IMR-90 (cell line): Measurements from ENCODE around the gene CROCC2. TPM values are rescaled to one million over a fixed set of nuclear protein-coding genes. Genes with fewer than 3 reads are reported as not detected.

Experiments
- ATAC-seq: fragments of 200-7000 bp; cut with Tn5 transposase; 2 replicates; pipeline ENCODE4 v1.9.1; 2020; ENCODE audit warnings: low read depth, mild to moderate bottlenecking, moderate library complexity
- BruUV-seq: library from RNA; stranded (reverse); fragments of 400-500 nt; replicated peaks from 2 replicates; lab custom pipeline; 2021; lab: Mats Ljungman, UMichigan
- CTCF ChIA-PET: fragments of 300-600 bp; formaldehyde crosslinking; extraction: SDS; loops from one replicate; lab custom pipeline; 2021; ENCODE audit warnings: antibody characterized with exemption; lab: Yijun Ruan, JAX
- POLR2A ChIA-PET: fragments of 300-600 bp; sonication (Branson Sonifier 250); formaldehyde crosslinking; loops from one replicate; lab custom pipeline; 2022; ENCODE audit warnings: antibody characterized with exemption; ENCODE audit not compliant: unreplicated experiment; lab: Charles Lee
- DNase-seq: peaks from one replicate; pipeline ENCODE4 v3.0.0; 2013
- H2AFZ ChIP-seq: replicated peaks from 2 replicates; pipeline ENCODE3; 2013; ENCODE audit warnings: low read length, mild to moderate bottlenecking; ENCODE audit not compliant: poor library complexity
- H2AK5ac ChIP-seq: 2 replicates; pipeline ENCODE4 v1.6.1; 2013; ENCODE audit warnings: low read depth, low read length, inconsistent platforms
- H2AK9ac ChIP-seq: replicated peaks from 2 replicates; pipeline ENCODE3; 2013; ENCODE audit warnings: mild to moderate bottlenecking, low read depth, low read length, moderate library complexity; ENCODE audit not compliant: poor library complexity
- H2BK120ac ChIP-seq: 2 replicates; pipeline ENCODE4 v1.6.1; 2013; ENCODE audit warnings: low read depth, low read length, inconsistent platforms
- H2BK15ac ChIP-seq: 3 replicates; pipeline ENCODE4 v1.6.1; 2013; ENCODE audit warnings: low read depth, low read length, inconsistent platforms
- H2BK20ac ChIP-seq: 2 replicates; pipeline ENCODE4 v1.6.1; 2013; ENCODE audit warnings: low read depth, mild to moderate bottlenecking, inconsistent platforms, low read length, moderate library complexity
- H2BK5ac ChIP-seq: 2 replicates; pipeline ENCODE4 v1.6.1; 2013; ENCODE audit warnings: mild to moderate bottlenecking, low read depth, low read length, inconsistent platforms; ENCODE audit not compliant: poor library complexity, severe bottlenecking
- H3K14ac ChIP-seq: replicated peaks from 2 replicates; pipeline ENCODE4 v1.6.1; 2013; ENCODE audit warnings: low read depth, low read length, inconsistent platforms
- H3K18ac ChIP-seq: 2 replicates; pipeline ENCODE4 v1.6.1; 2013; ENCODE audit warnings: low read depth, low read length, control low read depth
- H3K23ac ChIP-seq: 2 replicates; pipeline ENCODE4 v1.6.1; 2013; ENCODE audit warnings: low read depth, low read length, inconsistent platforms
- H3K27ac ChIP-seq: 2 replicates; pipeline ENCODE4 v1.5.1; 2013; ENCODE audit warnings: mild to moderate bottlenecking, control low read depth, low read length; ENCODE audit not compliant: insufficient read depth
- H3K27me3 ChIP-seq: 2 replicates; pipeline ENCODE4 v1.6.1; 2013; ENCODE audit warnings: low read length; ENCODE audit not compliant: control insufficient read depth, insufficient read depth
- H3K36me3 ChIP-seq: 2 replicates; pipeline ENCODE4 v1.6.1; 2013; ENCODE audit warnings: low read length, mixed read lengths; ENCODE audit not compliant: control insufficient read depth, insufficient read depth
- H3K4ac ChIP-seq: 2 replicates; pipeline ENCODE4 v1.6.1; 2013; ENCODE audit warnings: low read depth, low read length, inconsistent platforms
- H3K4me1 ChIP-seq: 2 replicates; pipeline ENCODE4 v1.6.1; 2013; ENCODE audit warnings: low read length, mixed read lengths; ENCODE audit not compliant: control insufficient read depth, insufficient read depth
- H3K4me2 ChIP-seq: 2 replicates; pipeline ENCODE4 v1.6.1; 2013; ENCODE audit warnings: low read depth, mild to moderate bottlenecking, control low read depth, low read length, moderate library complexity
- H3K4me3 ChIP-seq: 2 replicates; pipeline ENCODE4 v1.5.1; 2013; ENCODE audit warnings: low read depth, mild to moderate bottlenecking, control low read depth, low read length, moderate library complexity; ENCODE audit not compliant: insufficient read depth
- H3K56ac ChIP-seq: 2 replicates; pipeline ENCODE4 v1.6.1; 2013; ENCODE audit warnings: low read length, inconsistent platforms; ENCODE audit not compliant: insufficient read depth; ENCODE audit errors: extremely low read depth
- H3K79me1 ChIP-seq, 2 experiments: 2 replicates each; pipeline ENCODE4 v1.6.1; 2013; ENCODE audit warnings: low read length in 2 of 2, inconsistent platforms in 1 of 2, low read depth in 1 of 2
- H3K9ac ChIP-seq: 2 replicates; pipeline ENCODE4 v1.6.1; 2013; ENCODE audit warnings: low read depth, low read length, control low read depth
- H3K9me1 ChIP-seq: 2 replicates; pipeline ENCODE4 v1.6.1; 2013; ENCODE audit warnings: low read length, inconsistent platforms; ENCODE audit not compliant: insufficient read depth
- H3K9me3 ChIP-seq: 2 replicates; pipeline ENCODE4 v1.6.1; 2013; ENCODE audit warnings: low read length; ENCODE audit not compliant: control insufficient read depth, insufficient read depth
- H4K20me1 ChIP-seq: 2 replicates; pipeline ENCODE4 v1.6.1; 2013; ENCODE audit warnings: low read length, inconsistent platforms; ENCODE audit not compliant: insufficient read depth
- H4K5ac ChIP-seq: 2 replicates; pipeline ENCODE4 v1.6.1; 2013; ENCODE audit warnings: mild to moderate bottlenecking, low read depth, low read length, control low read depth
- H4K8ac ChIP-seq, 2 experiments: 2 replicates each; pipeline ENCODE4 v1.6.1; 2013; ENCODE audit warnings: low read depth in 2 of 2, low read length in 2 of 2, control low read depth in 1 of 2, inconsistent platforms in 1 of 2
- H4K91ac ChIP-seq: 2 replicates; pipeline ENCODE4 v1.6.1; 2013; ENCODE audit warnings: low read depth, low read length, inconsistent platforms; ENCODE audit not compliant: insufficient read depth
- BHLHE40 ChIP-seq: fragments of 150-350 bp; IDR thresholded peaks from 2 replicates; pipeline ENCODE4 v1.6.1; 2016; ENCODE audit warnings: mild to moderate bottlenecking, low read depth, low read length
- CEBPB ChIP-seq: IDR thresholded peaks from 2 replicates; pipeline ENCODE4 v1.6.1; 2012; ENCODE audit warnings: low read depth, low read length, improper control_type of control experiment
- CTCF ChIP-seq: conservative IDR thresholded peaks from 2 replicates; pipeline ENCODE4 v1.5.1; 2012; ENCODE audit warnings: mild to moderate bottlenecking, low read depth, low read length, improper control_type of control experiment
- FOS ChIP-seq: fragments of 150-350 bp; IDR thresholded peaks from 2 replicates; pipeline ENCODE4 v1.6.1; 2016; ENCODE audit warnings: low read depth, low read length
- MAFK ChIP-seq: IDR thresholded peaks from 2 replicates; pipeline ENCODE4 v1.6.1; 2012; ENCODE audit warnings: low read depth, low read length, improper control_type of control experiment
- MAZ ChIP-seq: IDR thresholded peaks from 2 replicates; pipeline ENCODE4 v1.6.1; 2012; ENCODE audit warnings: low read depth, mild to moderate bottlenecking, low read length, improper control_type of control experiment, moderate library complexity, borderline replicate concordance
- MXI1 ChIP-seq: IDR thresholded peaks from 2 replicates; pipeline ENCODE4 v1.6.1; 2012; ENCODE audit warnings: low read depth, mild to moderate bottlenecking, low read length, moderate library complexity, borderline replicate concordance
- NFE2L2 ChIP-seq: fragments of 150-350 bp; IDR thresholded peaks from 2 replicates; pipeline ENCODE4 v1.6.1; 2016; ENCODE audit warnings: low read depth, mild to moderate bottlenecking, low read length
- POLR2A ChIP-seq: IDR thresholded peaks from 2 replicates; pipeline ENCODE4 v1.6.1; 2012; ENCODE audit warnings: mild to moderate bottlenecking, low read depth, low read length
- RCOR1 ChIP-seq: IDR thresholded peaks from 2 replicates; pipeline ENCODE4 v1.6.1; 2012; ENCODE audit warnings: mild to moderate bottlenecking, low read length, improper control_type of control experiment; ENCODE audit not compliant: insufficient replicate concordance
- RFX5 ChIP-seq: IDR thresholded peaks from 2 replicates; pipeline ENCODE4 v1.8.0; 2012; ENCODE audit warnings: low read depth, mild to moderate bottlenecking, low read length, moderate library complexity
- SMC3 ChIP-seq: fragments of 150-350 bp; IDR thresholded peaks from 2 replicates; pipeline ENCODE4 v1.6.1; 2016; ENCODE audit warnings: low read depth, mild to moderate bottlenecking, antibody characterized with exemption, low read length, moderate library complexity
- WGBS, 2 experiments: methylation state at CpG; one replicate each; pipeline versions ENCODE4 v1.1.5 to v1.1.7; 2013; ENCODE audit warnings: missing lambda C conversion rate in 2 of 2; ENCODE audit not compliant: insufficient read length in 1 of 2; ENCODE audit errors: extremely low coverage in 2 of 2; 5-methylcytosine and 5-hydroxymethylcytosine counted together
- dilution Hi-C: fragments of 300-500 bp; cut with HindIII; formaldehyde crosslinking; loops from one replicate; pipeline ENCODE4 v1.14.3; 2018; ENCODE audit warnings: low sequenced_read_pairs; ENCODE audit not compliant: unreplicated experiment
- in situ Hi-C: fragments of 300-500 bp; cut with MboI; formaldehyde crosslinking; loops from 3 replicates; pipeline ENCODE4 v1.14.3; 2019; ENCODE audit warnings: low sequenced_read_pairs, inconsistent platforms, mixed read lengths
- intact Hi-C: fragments of 100-400 bp; cut with micrococcal nuclease; formaldehyde crosslinking; loops from 2 replicates; pipeline ENCODE4 v1.10.0; 2022
- polyA plus RNA-seq, 3 experiments: library from polyadenylated mRNA; depleted of rRNA; stranded (reverse); fragments of >200 nt; gene quantifications; 2 replicates each; pipeline ENCODE4 v1.2.3, GENCODE V29; 2012; ENCODE audit warnings: low replicate concordance in 1 of 3
- total RNA-seq: library from RNA; depleted of rRNA; stranded (reverse); fragments of >200 nt; gene quantifications from 2 replicates; pipeline ENCODE4 v1.2.3, GENCODE V29; 2012
- TF ChIP-seq, protein P1 (sequence below): fragments of 150-350 bp; IDR thresholded peaks from 2 replicates; pipeline ENCODE4 v1.6.1; 2017; ENCODE audit warnings: mild to moderate bottlenecking, antibody characterized with exemption, low read length, low read depth

CROCC2 gene
- total and polyA plus RNA-seq, 2 of the 4 experiments (the other 2 are of a cell fraction), result not detected

GRCh38 chr2:240920783-240921231, 14.7 kb downstream of the CROCC2 start:
- H3K4me1 ChIP-seq, result peaks cover 38% of the 10 kb centered on the region
- H3K9me1 ChIP-seq, result peaks cover 19% of the 10 kb centered on the region
- no peak overlapping the region for H3K4me3 ChIP-seq
- H2BK15ac ChIP-seq, result peak overlapping the region; percentile 92; the same call in 2 of the 3 replicates
- peak overlapping the region; percentile 83 to 84 for H4K8ac ChIP-seq
- H4K20me1 ChIP-seq, result no peaks in the 10 kb centered on the region
- H3K9me3 ChIP-seq, result no peaks in the 10 kb centered on the region
- H3K27me3 ChIP-seq, result no peaks in the 10 kb centered on the region
- in situ Hi-C loops, result no loop called here
- peak overlapping the region; percentile 96 for H4K91ac ChIP-seq
- H3K56ac ChIP-seq, result peak overlapping the region; percentile 22; the same call in 1 of the 2 replicates
- H3K27ac ChIP-seq, result peak overlapping the region; percentile 72
- peak overlapping the region; percentile 96 for H2AK9ac ChIP-seq
- peak overlapping the region; percentile 66 for H2BK5ac ChIP-seq
- ChIA-PET POLR2A (no interaction called here), CTCF (no interaction called here)
- peak overlapping the region; percentile 65 for H2AK5ac ChIP-seq
- no peak overlapping the region for H3K4me2 ChIP-seq
- intact Hi-C loops, result no loop called here
- peak; percentile 1 for ATAC-seq
- TF ChIP-seq CTCF (no peak), MAZ (no peak), RCOR1 (no peak), SMC3 (no peak), NFE2L2 (no peak), POLR2A (no peak), CEBPB (no peak), MAFK (no peak), FOS (no peak), MXI1 (no peak), BHLHE40 (no peak), RFX5 (no peak)
- TF ChIP-seq, protein P1, sequence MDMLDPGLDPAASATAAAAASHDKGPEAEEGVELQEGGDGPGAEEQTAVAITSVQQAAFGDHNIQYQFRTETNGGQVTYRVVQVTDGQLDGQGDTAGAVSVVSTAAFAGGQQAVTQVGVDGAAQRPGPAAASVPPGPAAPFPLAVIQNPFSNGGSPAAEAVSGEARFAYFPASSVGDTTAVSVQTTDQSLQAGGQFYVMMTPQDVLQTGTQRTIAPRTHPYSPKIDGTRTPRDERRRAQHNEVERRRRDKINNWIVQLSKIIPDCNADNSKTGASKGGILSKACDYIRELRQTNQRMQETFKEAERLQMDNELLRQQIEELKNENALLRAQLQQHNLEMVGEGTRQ, result no peak
- H2BK120ac ChIP-seq, result peak overlapping the region; percentile 96
- no peaks in the 10 kb centered on the region for H3K79me1 ChIP-seq
- WGBS, 2 experiments, result 100% methylated on average over 1 of the region's 4 CpGs; no CpG with 5 or more reads in 1 of the 2 experiments
- H2BK20ac ChIP-seq, result peak overlapping the region; percentile 82
- dilution Hi-C loops, result no loop called here
- H3K23ac ChIP-seq, result peak overlapping the region; percentile 26; the same call in 1 of the 2 replicates
- H3K9ac ChIP-seq, result peak overlapping the region; percentile 3; the same call in 1 of the 2 replicates
- H3K4ac ChIP-seq, result peak overlapping the region; percentile 90
- peak overlapping the region; percentile 74 for H4K5ac ChIP-seq
- DNase-seq, result no peak
- H2AFZ ChIP-seq, result peak overlapping the region; percentile 75
- H3K18ac ChIP-seq, result peak overlapping the region; percentile 59
- BruUV-seq, result no TSS peak
- no peaks in the 10 kb centered on the region for H3K36me3 ChIP-seq
- H3K14ac ChIP-seq, result peak overlapping the region; percentile 70
